ENCODE data around the gene NEK9.
"Not testable (repeated sequence)": the region's sequence is repeated elsewhere in the genome, so short reads cannot be mapped to it uniquely, and the experiment has no call there.

Gene NEK9

GRCh38 chr14:75150637-75151036 lies 23.8 kb upstream of the NEK9 start:
- DNase-seq: peak in 9 of 42 donors; percentile 24 to 59 (median 28)
- intact Hi-C loops (cut with DNase I): not testable (repeated sequence)

GRCh38 chr14:75150150-75150549 lies 23.3 kb upstream of the NEK9 start:
- no peak for DNase-seq
- intact Hi-C loops (cut with DNase I): no loop called here

GRCh38 chr14:75147423-75148071 lies 20.7 kb upstream of the NEK9 start:
- intact Hi-C loops (cut with DNase I): no loop called here
- DNase-seq: peak; percentile 43 to 94 (median 83)

- intact Hi-C loops (cut with DNase I): no loop called here
- peak in 6 of 42 donors; percentile 18 to 40 (median 26) for DNase-seq
Measured at GRCh38 chr14:75144944-75145343, 18.1 kb upstream of the NEK9 start.

- DNase-seq: no peak
- intact Hi-C loops (cut with DNase I): no loop called here
Measured at GRCh38 chr14:75143761-75144527, 17.1 kb upstream of the NEK9 start.

GRCh38 chr14:75142494-75142893 lies 15.6 kb upstream of the NEK9 start:
- DNase-seq: no peak
- intact Hi-C loops (cut with DNase I): no loop called here

GRCh38 chr14:75141967-75142366 lies 15.1 kb upstream of the NEK9 start:
- peak in 1 of 42 donors; percentile 42 for DNase-seq
- intact Hi-C loops (cut with DNase I): no loop called here

- no peak for DNase-seq
- intact Hi-C loops (cut with DNase I): no loop called here
Measured at GRCh38 chr14:75141062-75141461, 14.2 kb upstream of the NEK9 start.

- intact Hi-C loops (cut with DNase I): no loop called here
- no peak for DNase-seq
Measured at GRCh38 chr14:75140620-75141019, 13.8 kb upstream of the NEK9 start.

GRCh38 chr14:75139185-75139584 lies 12.3 kb upstream of the NEK9 start:
- intact Hi-C loops (cut with DNase I): no loop called here
- DNase-seq: no peak

- intact Hi-C loops (cut with DNase I): no loop called here
Measured at GRCh38 chr14:75138492-75138891, 11.6 kb upstream of the NEK9 start.

GRCh38 chr14:75134644-75135043 lies 7.8 kb upstream of the NEK9 start:
- DNase-seq: peak in 2 of 42 donors; percentile 26 to 35
- intact Hi-C loops (cut with DNase I): loop anchor here (5.0 kb wide), 2 partner anchors 33 to 168 kb away; no protein-coding TSS in a partner anchor

More at GRCh38 chr14:75138492-75138891, 11.6 kb upstream of the NEK9 start:
- DNase-seq: no peak

GRCh38 chr14:75133597-75133996 lies 6.7 kb upstream of the NEK9 start:
- DNase-seq: no peak
- intact Hi-C loops (cut with DNase I): loop anchor here (5.0 kb wide), 2 partner anchors 34 to 169 kb away; no protein-coding TSS in a partner anchor

GRCh38 chr14:75132382-75133086 lies 5.7 kb upstream of the NEK9 start:
- peak in 21 of 42 donors; percentile 34 to 88 (median 67) for DNase-seq
- intact Hi-C loops (cut with DNase I): loop anchor here (5.0 kb wide), 2 partner anchors 35 to 170 kb away; no protein-coding TSS in a partner anchor

- intact Hi-C loops (cut with DNase I): loop anchor here (10.0 kb wide), 1 partner anchor 356 kb away; no protein-coding TSS in a partner anchor
- no peak for DNase-seq
Measured at GRCh38 chr14:75128596-75128990, 1.7 kb upstream of the NEK9 start.

GRCh38 chr14:75127903-75128595 lies 1.2 kb upstream of the NEK9 start:
- DNase-seq: no peak
- intact Hi-C loops (cut with DNase I): loop anchor here (10.0 kb wide), 1 partner anchor 357 kb away; no protein-coding TSS in a partner anchor

- DNase-seq: peak in 8 of 42 donors; percentile 4 to 47 (median 16)
- intact Hi-C loops (cut with DNase I): loop anchor here (10.0 kb wide), 1 partner anchor 357 kb away; no protein-coding TSS in a partner anchor
Measured at GRCh38 chr14:75127474-75127820, 599 bp upstream of the NEK9 start.

GRCh38 chr14:75126121-75126544 lies 715 bp downstream of the NEK9 start:
- intact Hi-C loops (cut with DNase I): loop anchor here (10.0 kb wide), 1 partner anchor 359 kb away; no protein-coding TSS in a partner anchor
- DNase-seq: no peak

- intact Hi-C loops (cut with DNase I): loop anchor here (10.0 kb wide), 1 partner anchor 359 kb away; no protein-coding TSS in a partner anchor
- DNase-seq: no peak
Measured at GRCh38 chr14:75125617-75126016, 1.2 kb downstream of the NEK9 start.
